Common myeloid progenitor, CD34-positive (primary cell): ENCODE results near the gene EIF4G2.

Source experiments
- CTCF ChIA-PET: fragments of 350-600 bp; sonication (Branson Sonifier 250); formaldehyde crosslinking; loops from one replicate; lab custom pipeline; 2021; ENCODE audit warnings: antibody characterized with exemption; lab: Charles Lee
- POLR2A ChIA-PET: fragments of 350-600 bp; sonication (Branson Sonifier 250); formaldehyde crosslinking; loops from one replicate; lab custom pipeline; 2021; ENCODE audit warnings: antibody characterized with exemption; lab: Charles Lee
- DNase-seq, 3 donors: peaks; one replicate each; pipeline versions ENCODE4 v3.0.0 to v3.0.0-alpha.2; 2013
- H3K27ac ChIP-seq, 2 experiments: 1 replicate in 1 of 2; 2 replicates in 1 of 2; pipeline ENCODE4 v1.7.0; 2013; ENCODE audit warnings: inconsistent platforms in 2 of 2, low read length in 2 of 2, mild to moderate bottlenecking in 2 of 2, low read depth in 1 of 2, moderate library complexity in 1 of 2; ENCODE audit not compliant: severe bottlenecking in 2 of 2, insufficient read depth in 1 of 2, poor library complexity in 1 of 2
- H3K27me3 ChIP-seq, 5 experiments: replicated peaks in 2 of 5; 1 replicate in 3 of 5; 2 replicates in 2 of 5; pipeline versions ENCODE4 v1.6.1 to v1.7.0; 2013; ENCODE audit warnings: low read length in 4 of 5, mild to moderate bottlenecking in 2 of 5, moderate library complexity in 2 of 5, inconsistent platforms in 1 of 5; ENCODE audit not compliant: insufficient read depth in 5 of 5, control insufficient read depth in 4 of 5
- H3K36me3 ChIP-seq, 4 experiments: 1 replicate in 2 of 4; 2 replicates in 2 of 4; pipeline versions ENCODE4 v1.6.1 to v1.7.0; 2013; ENCODE audit warnings: low read length in 3 of 4, control low read depth in 1 of 4, mild to moderate bottlenecking in 1 of 4; ENCODE audit not compliant: control insufficient read depth in 4 of 4, insufficient read depth in 4 of 4
- H3K4me1 ChIP-seq, 4 experiments: 1 replicate in 3 of 4; 2 replicates in 1 of 4; pipeline versions ENCODE4 v1.6.1 to v1.7.1; 2013; ENCODE audit warnings: low read length in 3 of 4, mild to moderate bottlenecking in 3 of 4, control low read depth in 1 of 4, inconsistent platforms in 1 of 4, moderate library complexity in 1 of 4; ENCODE audit not compliant: control insufficient read depth in 4 of 4, insufficient read depth in 4 of 4; ENCODE audit errors: control extremely low read depth in 1 of 4
- H3K4me3 ChIP-seq, 7 experiments: 1 replicate in 4 of 7; 2 replicates in 3 of 7; pipeline versions ENCODE4 v1.5.1 to v1.7.0; 2013; ENCODE audit warnings: mild to moderate bottlenecking in 7 of 7, low read length in 6 of 7, moderate library complexity in 6 of 7, inconsistent platforms in 2 of 7, low read depth in 2 of 7, control low read depth in 1 of 7; ENCODE audit not compliant: insufficient read depth in 4 of 7, control insufficient read depth in 1 of 7; ENCODE audit errors: extremely low read depth in 1 of 7
- H3K9me3 ChIP-seq, 5 experiments: 1 replicate in 4 of 5; 2 replicates in 1 of 5; pipeline versions ENCODE4 v1.6.1 to v1.7.1; 2013; ENCODE audit warnings: low read length in 4 of 5, mild to moderate bottlenecking in 2 of 5, inconsistent platforms in 1 of 5, low read depth in 1 of 5, moderate library complexity in 1 of 5; ENCODE audit not compliant: control insufficient read depth in 4 of 5, insufficient read depth in 2 of 5; ENCODE audit errors: control extremely low read depth in 1 of 5
- WGBS: methylation state at CpG from one replicate; pipeline ENCODE4 v1.1.5; 2013; ENCODE audit not compliant: insufficient coverage; 5-methylcytosine and 5-hydroxymethylcytosine counted together

EIF4G2 gene

DNA sequence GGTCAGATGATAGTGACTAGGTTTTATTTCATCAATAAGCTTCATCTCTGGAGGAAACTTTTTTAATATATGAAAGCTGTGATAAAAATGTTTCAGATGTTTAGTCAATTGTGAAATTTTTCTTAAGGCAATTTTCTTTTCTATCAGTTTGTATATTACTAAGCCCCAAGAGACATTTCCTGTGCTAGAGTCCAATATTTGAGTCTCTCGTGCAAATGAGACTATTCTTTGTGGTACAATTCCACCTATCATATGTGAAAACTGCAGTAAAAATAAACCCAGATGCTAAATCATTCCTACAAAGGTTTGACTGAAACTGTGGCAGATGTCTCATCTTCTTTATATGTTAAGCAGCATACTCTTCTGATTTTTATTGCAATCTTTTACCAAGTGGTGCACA, 29.6 kb downstream of the EIF4G2 start:
- Histone ChIP-seq H3K27ac (no peak overlapping the region), H3K4me1 (peaks cover 0 to 18% (median 15%) of the 10 kb centered on the region in 4 experiments), H3K36me3 (peaks cover 27 to 41% (median 34%) of the 10 kb centered on the region in 4 experiments), H3K9me3 (no peaks in the 10 kb centered on the region), H3K27me3 (no peaks in the 10 kb centered on the region), H3K4me3 (no peak overlapping the region)
- 100% methylated on average over 1 of the region's 1 CpG for WGBS
- DNase-seq = no peak
- POLR2A ChIA-PET = no interaction called here
- CTCF ChIA-PET = interaction anchor here (1.4 to 6.1 kb wide), 3 partner anchors 9 to 16 kb away, joined by 4 to 36 read pairs (median 10); no protein-coding TSS in a partner anchor

DNA sequence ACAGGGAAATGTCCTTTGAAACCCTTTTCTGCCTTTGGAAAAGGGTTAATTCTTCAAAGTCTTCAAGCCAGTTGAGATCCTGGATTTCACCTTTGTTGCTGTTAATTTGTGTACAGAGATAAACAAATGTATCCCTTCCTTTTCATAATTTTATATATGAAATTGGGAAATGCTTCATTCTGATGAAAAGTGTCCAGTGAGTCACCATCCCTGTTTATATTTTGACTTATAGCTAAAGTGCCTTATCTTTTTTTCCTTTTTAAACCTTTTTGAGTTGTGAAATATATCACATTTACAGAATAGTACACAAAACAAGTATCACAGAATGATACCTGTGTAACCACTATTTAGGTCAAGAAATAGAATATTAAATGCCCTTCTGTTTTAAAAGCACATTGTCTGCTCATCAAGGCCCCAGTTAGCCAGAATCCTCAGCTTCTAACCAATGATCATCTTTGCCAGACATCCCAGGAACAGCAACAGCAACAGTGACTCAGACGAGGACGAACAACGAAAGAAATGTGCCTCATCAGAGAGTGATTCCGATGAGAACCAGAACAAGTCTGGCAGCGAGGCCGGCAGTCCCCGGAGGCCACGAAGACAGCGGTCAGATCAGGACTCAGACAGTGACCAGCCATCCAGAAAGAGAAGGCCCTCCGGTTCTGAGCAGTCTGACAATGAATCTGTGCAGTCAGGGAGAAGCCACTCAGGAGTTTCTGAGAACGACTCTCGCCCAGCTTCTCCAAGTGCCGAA, 30.3 kb downstream of the EIF4G2 start:
- ChIA-PET POLR2A (interaction anchor here (1.0 kb wide), 1 partner anchor 15 kb away, joined by 5 read pairs; no protein-coding TSS in a partner anchor), CTCF (interaction anchor here (0.5 to 6.1 kb wide), 4 partner anchors 9 to 61 kb away, joined by 3 to 36 read pairs (median 7); no protein-coding TSS in a partner anchor)
- no peaks in the 10 kb centered on the region for H3K9me3 ChIP-seq
- H3K27ac ChIP-seq = peak overlapping the region in 1 of 2 experiments; percentile 36
- H3K4me1 ChIP-seq = peaks cover 0 to 18% (median 15%) of the 10 kb centered on the region in 4 experiments
- 98% methylated on average over 13 of the region's 13 CpGs for WGBS
- no peak overlapping the region for H3K4me3 ChIP-seq
- peaks cover 27 to 48% (median 37%) of the 10 kb centered on the region in 4 experiments for H3K36me3 ChIP-seq
- H3K27me3 ChIP-seq = no peaks in the 10 kb centered on the region
- DNase-seq = no peak

DNA sequence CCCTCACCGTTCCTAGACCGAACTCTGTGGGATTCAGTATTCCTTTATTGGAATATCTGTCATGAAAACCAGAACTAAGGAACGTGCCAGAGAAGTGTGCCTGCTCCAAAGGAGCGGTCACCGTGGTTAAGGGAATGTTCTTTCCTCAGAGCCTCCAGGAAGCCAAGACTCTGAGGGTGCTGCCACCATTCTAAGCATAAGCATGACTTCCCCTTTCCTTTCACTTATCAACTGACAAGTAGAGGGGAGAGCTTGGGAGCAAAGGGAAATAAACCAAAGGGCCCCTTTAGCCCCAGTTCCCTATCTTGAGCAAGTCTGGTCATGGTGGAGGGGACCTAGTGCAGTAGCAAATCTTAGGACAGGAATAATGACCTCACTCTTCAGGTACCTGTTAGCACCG, 30.9 kb downstream of the EIF4G2 start:
- peak overlapping the region in 1 of 2 experiments; percentile 36 for H3K27ac ChIP-seq
- WGBS = 27% methylated on average over 5 of the region's 6 CpGs

DNA sequence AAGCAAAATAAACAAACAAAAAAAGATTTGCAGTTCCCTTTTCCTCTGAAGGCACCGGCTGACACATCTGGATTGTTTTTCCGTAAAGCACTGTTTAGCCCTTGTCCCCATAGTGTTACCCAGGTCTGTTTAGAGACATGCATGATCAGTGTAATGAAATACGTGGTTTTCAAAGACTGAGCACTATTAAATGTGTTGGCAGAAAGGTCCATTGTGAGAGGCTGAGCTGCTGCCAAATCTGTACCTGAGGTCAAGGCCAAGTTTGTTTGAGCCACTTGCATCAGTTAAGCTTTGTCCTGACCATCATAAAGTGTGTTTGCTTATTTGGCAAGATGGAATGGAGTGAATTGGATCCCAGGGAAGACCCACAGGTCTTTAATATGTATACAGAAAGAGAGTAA, 31.3 kb downstream of the EIF4G2 start:
- ChIA-PET CTCF (interaction anchor here (1.4 to 6.1 kb wide), 2 partner anchors 14 kb away, joined by 4 to 36 read pairs; no protein-coding TSS in a partner anchor), POLR2A (no interaction called here)
- peaks cover 29 to 58% (median 45%) of the 10 kb centered on the region in 4 experiments for H3K36me3 ChIP-seq
- H3K27me3 ChIP-seq = no peaks in the 10 kb centered on the region
- no peaks in the 10 kb centered on the region for H3K9me3 ChIP-seq
- peaks cover 0 to 18% (median 15%) of the 10 kb centered on the region in 4 experiments for H3K4me1 ChIP-seq
- DNase-seq = peak in 2 of 3 donors; percentile 62 to 81
- peak overlapping the region in 1 of 7 experiments; percentile 45 for H3K4me3 ChIP-seq
- 16% methylated on average over 3 of the region's 3 CpGs for WGBS
- peak overlapping the region in 1 of 2 experiments; percentile 36 for H3K27ac ChIP-seq

More for the DNA sequence above, 30.9 kb downstream of the EIF4G2 start:
- CTCF ChIA-PET = interaction anchor here (0.5 to 6.1 kb wide), 3 partner anchors 14 to 61 kb away, joined by 3 to 36 read pairs (median 4); no protein-coding TSS in a partner anchor
- Histone ChIP-seq H3K4me3 (peak overlapping the region in 1 of 7 experiments; percentile 45), H3K27me3 (no peaks in the 10 kb centered on the region), H3K9me3 (no peaks in the 10 kb centered on the region), H3K4me1 (peaks cover 0 to 18% (median 15%) of the 10 kb centered on the region in 4 experiments), H3K36me3 (peaks cover 27 to 54% (median 41%) of the 10 kb centered on the region in 4 experiments)
- POLR2A ChIA-PET = interaction anchor here (1.0 kb wide), 1 partner anchor 15 kb away, joined by 5 read pairs; no protein-coding TSS in a partner anchor
- DNase-seq = peak in 2 of 3 donors; percentile 56 to 75

DNA sequence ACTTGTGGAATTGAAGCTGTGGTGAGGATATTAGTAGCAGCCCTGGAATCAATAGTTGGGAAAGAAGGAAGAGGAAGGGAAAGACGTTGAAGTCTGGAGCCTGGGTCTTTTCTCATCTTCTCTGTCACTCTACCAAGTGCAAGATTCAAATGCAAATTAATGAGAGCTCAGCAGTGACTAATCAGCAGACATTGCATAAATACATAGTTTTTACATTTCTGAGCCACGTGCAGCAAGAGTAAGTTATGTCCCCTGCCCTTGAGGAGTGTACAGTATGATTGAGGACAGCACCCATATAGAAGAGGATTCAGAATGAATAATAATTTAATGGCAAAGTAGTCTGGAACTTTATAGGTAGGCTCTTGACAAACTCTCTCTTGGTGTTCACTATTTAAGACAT, 33.9 kb downstream of the EIF4G2 start:
- POLR2A ChIA-PET = no interaction called here
- H3K36me3 ChIP-seq = peaks cover 36 to 77% (median 59%) of the 10 kb centered on the region in 4 experiments
- 100% methylated on average over 2 of the region's 2 CpGs for WGBS

DNA sequence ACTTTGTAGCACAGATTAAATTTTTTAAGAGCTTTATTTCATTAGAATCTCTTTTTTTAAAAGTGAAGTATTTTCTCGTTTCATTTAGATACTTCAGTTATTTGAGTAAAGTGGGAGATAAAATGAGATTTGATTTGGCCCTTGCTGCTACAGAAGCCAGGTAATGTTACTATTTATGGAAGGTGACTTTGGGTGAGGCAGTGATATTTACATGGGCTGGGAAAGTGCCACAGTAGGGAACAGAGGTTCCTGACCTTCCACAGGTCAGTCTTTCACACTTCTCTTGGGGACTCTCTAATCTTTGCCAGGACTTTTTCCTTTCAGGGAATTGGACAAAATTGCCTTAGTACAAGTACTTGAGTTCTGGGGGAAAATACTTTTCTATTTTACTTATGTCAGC, 37.3 kb downstream of the EIF4G2 start:
- no peak overlapping the region for H3K4me3 ChIP-seq
- peaks cover 29 to 70% (median 51%) of the 10 kb centered on the region in 4 experiments for H3K36me3 ChIP-seq
- no peak for DNase-seq
- ChIA-PET POLR2A (no interaction called here), CTCF (interaction anchor here (0.7 to 5.5 kb wide), 10 partner anchors 10 to 252 kb away, joined by 3 to 78 read pairs (median 6); partner anchors contain the start of gene EIF4G2)
- no peak overlapping the region for H3K27ac ChIP-seq
- H3K4me1 ChIP-seq = no peaks in the 10 kb centered on the region
- WGBS = no CpG with 5 or more reads among the region's 1 CpG
- H3K9me3 ChIP-seq = no peaks in the 10 kb centered on the region
- H3K27me3 ChIP-seq = no peaks in the 10 kb centered on the region

More for the DNA sequence above, 33.9 kb downstream of the EIF4G2 start:
- peaks cover 0 to 16% (median 14%) of the 10 kb centered on the region in 4 experiments for H3K4me1 ChIP-seq
- no peak overlapping the region for H3K4me3 ChIP-seq
- H3K27ac ChIP-seq = no peak overlapping the region
- no peaks in the 10 kb centered on the region for H3K9me3 ChIP-seq
- CTCF ChIA-PET = interaction anchor here (1.2 to 6.1 kb wide), 2 partner anchors 9 to 17 kb away, joined by 4 to 36 read pairs; no protein-coding TSS in a partner anchor
- no peak for DNase-seq
- no peaks in the 10 kb centered on the region for H3K27me3 ChIP-seq
